Measurements from ENCODE around the gene ZNF107.
A peak's percentile ranks its signal among the peaks of the same experiment; 100 is the strongest.

The ZNF107 gene

GRCh38 chr7:64665980-64666662 is at the start of gene ZNF107:
TSS of gene ZNF107 (plus strand) at chr7:64666133. CDS start at chr7:64666283, 150 bp downstream.
- DNase-seq (ENCODE audit: low read depth) = peak; percentile 90

GRCh38 chr7:64618785-64619456 is 47.0 kb upstream of the ZNF107 start:
- DNase-seq (ENCODE audit: low read depth) = peak; percentile 13

- no peak for DNase-seq (ENCODE audit: low read depth)
These were observed 46.2 kb upstream of the ZNF107 start for GRCh38 chr7:64619705-64620104.

- DNase-seq (ENCODE audit: low read depth) = no peak
These were observed 44.3 kb upstream of the ZNF107 start for GRCh38 chr7:64621656-64622055.

GRCh38 chr7:64625114-64626082 is 40.5 kb upstream of the ZNF107 start:
- no peak for DNase-seq (ENCODE audit: low read depth)

- no peak for DNase-seq (ENCODE audit: low read depth)
These were observed 39.9 kb upstream of the ZNF107 start for GRCh38 chr7:64626083-64626469.

GRCh38 chr7:64626557-64626956 is 39.4 kb upstream of the ZNF107 start:
- no peak for DNase-seq (ENCODE audit: low read depth)

GRCh38 chr7:64628192-64628591 is 37.7 kb upstream of the ZNF107 start:
- DNase-seq (ENCODE audit: low read depth) = no peak

- DNase-seq (ENCODE audit: low read depth) = no peak
These were observed 37.2 kb upstream of the ZNF107 start for GRCh38 chr7:64628721-64629120.

GRCh38 chr7:64630496-64630895 is 35.4 kb upstream of the ZNF107 start:
- DNase-seq (ENCODE audit: low read depth) = no peak

GRCh38 chr7:64632029-64632428 is 33.9 kb upstream of the ZNF107 start:
- DNase-seq (ENCODE audit: low read depth) = no peak

GRCh38 chr7:64633401-64633800 is 32.5 kb upstream of the ZNF107 start:
- no peak for DNase-seq (ENCODE audit: low read depth)

GRCh38 chr7:64634406-64635062 is 31.4 kb upstream of the ZNF107 start:
- no peak for DNase-seq (ENCODE audit: low read depth)

GRCh38 chr7:64636386-64636785 is 29.5 kb upstream of the ZNF107 start:
- DNase-seq (ENCODE audit: low read depth) = no peak

GRCh38 chr7:64637521-64638445 is 28.1 kb upstream of the ZNF107 start:
- DNase-seq (ENCODE audit: low read depth) = no peak

- DNase-seq (ENCODE audit: low read depth) = no peak
These were observed 27.1 kb upstream of the ZNF107 start for GRCh38 chr7:64638822-64639221.

- no peak for DNase-seq (ENCODE audit: low read depth)
These were observed 26.5 kb upstream of the ZNF107 start for GRCh38 chr7:64639267-64640001.

- no peak for DNase-seq (ENCODE audit: low read depth)
These were observed 25.4 kb upstream of the ZNF107 start for GRCh38 chr7:64640504-64640903.

GRCh38 chr7:64642046-64642445 is 23.9 kb upstream of the ZNF107 start:
- no peak for DNase-seq (ENCODE audit: low read depth)

GRCh38 chr7:64642875-64643274 is 23.1 kb upstream of the ZNF107 start:
- no peak for DNase-seq (ENCODE audit: low read depth)
